PC-3 (cell line): ENCODE data around the gene CTNNA2.

Source experiments
- EZH2 ChIP-seq: fragments of 300-600 bp; sonication (generic); IDR thresholded peaks from one replicate; pipeline ENCODE4 v1.6.1; 2017; ENCODE audit warnings: antibody characterized with exemption, mild to moderate bottlenecking, low read length; ENCODE audit not compliant: unreplicated experiment
- EZH2phosphoT487 ChIP-seq: fragments of 300-600 bp; sonication (generic); IDR thresholded peaks from 2 replicates; pipeline ENCODE4 v1.6.1; 2018; ENCODE audit warnings: mild to moderate bottlenecking, antibody characterized with exemption, low read length, borderline replicate concordance
- TF ChIP-seq, protein P1 (sequence below): fragments of 300-600 bp; sonication (generic); conservative IDR thresholded peaks from 2 replicates; pipeline ENCODE4 v1.5.1; 2017; ENCODE audit warnings: antibody characterized with exemption, low read depth, mild to moderate bottlenecking, low read length

GRCh38 chr2:79801082-79801481 lies 288.2 kb downstream of the CTNNA2 start:
- TF ChIP-seq, protein P1, sequence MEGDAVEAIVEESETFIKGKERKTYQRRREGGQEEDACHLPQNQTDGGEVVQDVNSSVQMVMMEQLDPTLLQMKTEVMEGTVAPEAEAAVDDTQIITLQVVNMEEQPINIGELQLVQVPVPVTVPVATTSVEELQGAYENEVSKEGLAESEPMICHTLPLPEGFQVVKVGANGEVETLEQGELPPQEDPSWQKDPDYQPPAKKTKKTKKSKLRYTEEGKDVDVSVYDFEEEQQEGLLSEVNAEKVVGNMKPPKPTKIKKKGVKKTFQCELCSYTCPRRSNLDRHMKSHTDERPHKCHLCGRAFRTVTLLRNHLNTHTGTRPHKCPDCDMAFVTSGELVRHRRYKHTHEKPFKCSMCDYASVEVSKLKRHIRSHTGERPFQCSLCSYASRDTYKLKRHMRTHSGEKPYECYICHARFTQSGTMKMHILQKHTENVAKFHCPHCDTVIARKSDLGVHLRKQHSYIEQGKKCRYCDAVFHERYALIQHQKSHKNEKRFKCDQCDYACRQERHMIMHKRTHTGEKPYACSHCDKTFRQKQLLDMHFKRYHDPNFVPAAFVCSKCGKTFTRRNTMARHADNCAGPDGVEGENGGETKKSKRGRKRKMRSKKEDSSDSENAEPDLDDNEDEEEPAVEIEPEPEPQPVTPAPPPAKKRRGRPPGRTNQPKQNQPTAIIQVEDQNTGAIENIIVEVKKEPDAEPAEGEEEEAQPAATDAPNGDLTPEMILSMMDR = no peak
- no peak for TF ChIP-seq EZH2
- TF ChIP-seq EZH2phosphoT487 = no peak
